HG03280 (cell line): ENCODE results near the gene SLC35A4.
A peak's percentile ranks its signal among the peaks of the same experiment; 100 is the strongest.
"Not testable (repeated sequence)": the region's sequence is repeated elsewhere in the genome, so short reads cannot be mapped to it uniquely, and the experiment has no call there.

Experiments used
- ATAC-seq: cut with Tn5 transposase; IDR thresholded peaks from one replicate; pipeline ENCODE4 v1.9.1; 2021; ENCODE audit warnings: mild to moderate bottlenecking, moderate library complexity; ENCODE audit not compliant: unreplicated experiment

SLC35A4 gene

DNA sequence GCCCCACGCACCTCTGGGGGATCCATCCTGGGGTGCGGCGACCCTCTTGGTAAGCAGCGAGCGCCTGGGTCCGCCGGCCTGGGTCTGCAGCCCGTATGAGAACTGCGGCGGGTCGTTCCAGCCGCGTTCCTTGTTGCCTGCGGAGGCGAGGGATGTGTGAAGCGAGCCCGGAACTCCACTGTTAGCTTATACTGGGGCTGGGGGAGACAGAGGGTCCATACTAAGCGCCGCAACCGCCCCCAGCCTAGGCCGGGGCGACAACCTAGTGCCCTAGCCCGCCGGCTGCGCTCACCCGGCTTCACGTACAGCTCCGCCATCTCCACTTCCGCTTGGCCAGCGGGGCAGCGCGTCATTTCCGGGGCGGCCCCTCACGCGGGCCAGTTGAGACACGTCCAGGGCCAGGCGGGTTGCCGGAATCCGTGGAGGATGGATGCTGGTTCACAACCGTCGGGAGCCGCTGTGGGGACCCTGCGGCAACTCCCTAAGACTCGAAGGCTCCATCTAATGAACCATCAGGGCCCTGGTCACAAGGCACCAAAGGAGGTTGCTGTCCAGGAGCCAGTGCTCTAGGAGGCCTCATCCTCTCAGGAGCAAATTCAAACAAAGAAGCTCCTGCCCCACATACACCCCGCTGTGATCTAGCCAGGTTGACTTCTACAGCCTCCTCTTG lies 7.4 kb upstream of the SLC35A4 start, which contains the start of gene SRA1:
Gene SRA1 (minus strand): TSS at position 338 of the 670 bp plus-strand sequence. CDS start 21 bp downstream, at position 317.
- ATAC-seq = peak; percentile 95

DNA sequence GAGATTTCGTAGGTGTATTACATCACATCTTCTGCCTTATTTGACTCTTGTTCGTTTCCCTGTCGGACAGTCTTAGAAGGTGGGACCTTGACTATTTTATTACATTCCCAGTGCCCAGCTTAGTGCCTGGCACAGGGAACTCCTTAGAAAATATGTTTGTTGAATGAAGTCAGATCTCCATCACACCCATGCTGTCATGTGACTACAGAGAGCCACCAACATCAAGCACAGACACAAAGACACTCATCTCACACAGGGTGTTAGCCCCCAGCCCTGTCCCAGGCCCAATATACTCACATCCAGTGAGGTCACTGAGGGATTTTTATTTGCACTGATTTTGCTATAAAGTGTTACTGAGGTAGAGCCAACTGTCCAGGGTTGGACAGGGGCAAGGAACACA lies 6.7 kb upstream of the SLC35A4 start:
- ATAC-seq = no peak

DNA sequence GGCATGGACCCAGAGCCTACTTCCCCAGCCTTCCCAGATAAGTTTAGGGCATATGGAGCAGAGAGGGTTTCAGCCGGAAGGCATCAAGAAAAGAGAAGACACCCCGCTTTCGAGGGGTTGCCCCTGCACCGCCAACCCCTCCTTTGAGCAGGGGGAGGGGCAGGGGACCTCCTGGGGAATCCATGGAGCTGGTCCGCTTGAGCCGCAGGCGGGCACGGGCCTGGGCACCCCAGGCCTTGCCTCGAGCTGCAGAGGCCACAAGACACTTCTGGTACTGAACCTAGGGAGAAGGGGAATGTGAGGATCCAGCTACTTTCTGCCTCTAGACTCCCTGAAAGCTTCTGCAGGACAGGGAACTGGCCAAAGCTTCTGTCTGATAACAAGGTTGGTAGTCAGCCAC lies 6.1 kb upstream of the SLC35A4 start:
- no peak for ATAC-seq

DNA sequence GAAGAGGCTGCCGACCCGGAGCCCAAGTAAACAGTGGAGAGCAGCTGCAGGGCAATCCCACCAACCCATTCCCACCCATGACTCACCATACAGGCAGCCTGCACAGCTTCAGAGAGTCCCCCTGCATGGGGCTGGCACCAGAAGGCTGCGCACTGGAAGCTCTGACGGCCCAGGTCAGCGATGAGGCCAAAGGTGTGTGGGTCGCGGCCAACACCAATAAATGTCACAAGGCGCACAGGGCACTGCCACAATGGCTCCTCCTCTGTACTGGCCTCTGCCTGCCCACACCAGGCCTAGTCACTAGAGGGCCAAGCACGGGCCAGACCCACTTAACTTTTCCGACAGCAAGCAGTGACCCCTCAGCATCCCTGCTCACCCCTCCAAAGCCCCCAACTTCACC lies 4.4 kb upstream of the SLC35A4 start:
- ATAC-seq = no peak

DNA sequence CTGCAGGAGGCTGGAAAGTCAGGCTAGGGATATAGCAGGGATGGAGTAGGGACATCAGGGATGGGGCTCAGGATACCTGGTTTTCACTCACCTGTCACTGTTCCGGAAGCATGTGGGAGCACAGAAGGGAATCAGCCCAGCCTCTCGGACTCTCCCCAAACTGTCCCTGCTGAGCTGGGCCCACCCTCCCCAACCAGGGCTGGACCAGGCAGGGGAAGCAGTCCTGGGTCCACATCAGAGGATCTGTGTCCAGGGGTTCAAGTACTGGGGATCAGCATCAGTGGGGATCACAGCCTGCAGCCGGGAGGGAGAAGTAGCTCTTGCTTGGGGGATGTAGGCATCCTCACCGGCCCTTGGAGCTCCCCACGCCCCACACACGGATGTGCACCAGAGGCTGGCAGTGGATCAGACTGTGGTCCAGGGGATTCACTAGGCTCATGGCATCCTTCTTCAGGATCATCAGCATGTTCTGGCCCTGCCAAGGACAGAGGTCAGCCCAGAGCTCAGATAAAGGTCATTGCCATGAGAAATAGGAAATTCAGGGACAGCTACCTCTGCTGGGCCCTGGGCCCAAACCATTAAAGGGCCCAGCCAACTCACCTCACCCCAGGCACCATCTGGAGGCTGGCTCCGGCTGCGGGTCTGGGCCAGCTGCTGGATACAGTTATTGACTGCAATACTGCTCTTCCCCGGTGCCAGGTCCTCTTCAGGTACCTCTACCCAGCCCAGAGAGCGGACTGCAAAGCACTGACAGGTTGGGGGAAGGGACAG lies 2.7 kb upstream of the SLC35A4 start:
- no peak for ATAC-seq

DNA sequence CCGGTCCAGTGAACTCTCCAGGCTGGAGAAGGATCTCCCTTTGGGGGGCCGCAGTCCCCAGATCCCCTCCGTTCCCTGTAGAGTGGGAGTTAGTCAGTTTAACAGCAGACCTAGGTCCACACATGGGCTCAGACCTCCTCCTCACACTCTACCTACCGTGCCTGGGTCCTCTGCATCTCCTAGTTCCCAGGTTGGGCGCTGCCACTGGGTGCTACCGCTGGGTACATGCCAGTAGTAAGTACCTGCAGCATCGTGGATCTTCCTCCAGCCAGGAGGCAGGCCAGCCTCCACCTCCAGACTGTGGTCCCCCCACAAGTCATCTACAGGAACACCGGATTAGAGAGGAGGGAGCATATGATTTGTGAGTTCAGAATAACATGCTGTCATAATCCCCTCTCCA lies 1.0 kb upstream of the SLC35A4 start:
- ATAC-seq = no peak

DNA sequence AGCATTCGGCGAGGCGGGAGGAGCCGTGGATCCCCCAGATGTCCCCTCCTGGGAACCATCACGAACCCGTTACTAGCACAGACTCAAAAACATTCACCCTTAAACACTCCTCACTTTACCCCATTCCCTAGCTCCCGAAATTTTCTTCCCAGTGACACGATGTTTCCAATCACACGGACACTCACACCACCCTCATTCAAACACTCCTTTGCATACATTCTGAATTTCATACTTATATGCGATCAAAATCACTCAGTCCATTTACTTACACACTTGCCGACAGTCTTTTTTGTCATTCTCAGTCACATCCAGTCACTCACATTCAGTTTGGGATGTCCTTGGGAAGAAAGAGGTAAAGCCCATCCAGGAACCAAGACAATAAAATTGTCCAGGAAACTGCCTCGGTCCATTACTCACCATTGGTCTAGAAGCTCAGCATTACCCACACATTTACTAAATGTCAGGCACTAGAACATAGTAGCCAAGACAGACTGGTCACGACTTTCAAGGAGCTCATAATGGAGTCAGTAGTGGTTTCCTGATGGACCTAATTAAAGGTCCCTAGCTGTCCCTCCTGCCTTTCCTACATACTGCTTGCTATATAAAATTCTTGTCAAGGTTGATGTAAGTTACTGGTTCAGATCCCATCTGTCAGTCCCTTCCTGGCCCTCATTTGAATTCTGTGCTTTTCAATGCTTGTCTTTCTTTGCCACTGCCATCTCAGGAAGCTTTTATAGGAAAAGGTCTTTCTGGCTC lies 574 bp downstream of the SLC35A4 start:
- ATAC-seq = no peak

DNA sequence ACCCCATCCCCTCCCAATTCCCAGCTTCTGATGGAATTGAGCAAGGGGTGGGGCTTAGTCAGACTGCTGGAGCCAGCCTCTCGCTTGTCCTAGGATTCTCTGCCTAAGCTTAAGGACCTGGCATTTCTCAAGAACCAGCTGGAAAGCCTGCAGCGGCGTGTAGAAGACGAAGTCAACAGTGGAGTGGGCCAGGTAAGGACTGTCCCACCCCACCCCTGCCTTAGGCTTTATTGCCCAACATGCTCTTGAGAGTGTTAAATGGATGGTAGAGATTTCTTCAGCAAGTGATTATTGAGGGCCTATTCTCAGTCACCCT lies 1.1 kb downstream of the SLC35A4 start:
- no peak for ATAC-seq

DNA sequence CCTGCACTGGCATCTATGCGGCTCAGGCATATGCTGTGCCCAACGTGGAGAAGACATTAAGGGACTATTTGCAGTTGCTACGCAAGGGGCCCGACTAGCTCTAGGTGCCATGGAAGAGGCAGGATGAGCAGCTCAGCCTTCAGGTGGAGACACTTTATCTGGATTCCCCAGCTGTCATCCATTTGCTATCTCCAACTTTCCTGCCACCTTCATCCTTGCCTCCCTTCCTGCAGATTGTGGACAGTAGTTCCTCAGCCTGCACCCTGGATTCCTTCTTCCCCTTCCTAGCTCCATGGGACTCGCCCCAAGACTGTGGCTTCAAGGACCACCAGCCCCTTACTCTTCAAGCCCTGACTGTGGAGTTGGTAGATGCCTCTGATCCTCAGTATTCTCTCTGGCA lies 2.0 kb downstream of the SLC35A4 start:
- ATAC-seq = no peak

DNA sequence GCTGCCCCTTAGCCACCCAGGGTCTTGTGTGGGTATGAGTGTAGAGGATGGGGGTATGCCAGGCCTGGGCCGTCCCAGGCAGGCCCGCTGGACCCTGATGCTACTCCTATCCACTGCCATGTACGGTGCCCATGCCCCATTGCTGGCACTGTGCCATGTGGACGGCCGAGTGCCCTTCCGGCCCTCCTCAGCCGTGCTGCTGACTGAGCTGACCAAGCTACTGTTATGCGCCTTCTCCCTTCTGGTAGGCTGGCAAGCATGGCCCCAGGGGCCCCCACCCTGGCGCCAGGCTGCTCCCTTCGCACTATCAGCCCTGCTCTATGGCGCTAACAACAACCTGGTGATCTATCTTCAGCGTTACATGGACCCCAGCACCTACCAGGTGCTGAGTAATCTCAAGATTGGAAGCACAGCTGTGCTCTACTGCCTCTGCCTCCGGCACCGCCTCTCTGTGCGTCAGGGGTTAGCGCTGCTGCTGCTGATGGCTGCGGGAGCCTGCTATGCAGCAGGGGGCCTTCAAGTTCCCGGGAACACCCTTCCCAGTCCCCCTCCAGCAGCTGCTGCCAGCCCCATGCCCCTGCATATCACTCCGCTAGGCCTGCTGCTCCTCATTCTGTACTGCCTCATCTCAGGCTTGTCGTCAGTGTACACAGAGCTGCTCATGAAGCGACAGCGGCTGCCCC lies 2.6 kb downstream of the SLC35A4 start:
- no peak for ATAC-seq

DNA sequence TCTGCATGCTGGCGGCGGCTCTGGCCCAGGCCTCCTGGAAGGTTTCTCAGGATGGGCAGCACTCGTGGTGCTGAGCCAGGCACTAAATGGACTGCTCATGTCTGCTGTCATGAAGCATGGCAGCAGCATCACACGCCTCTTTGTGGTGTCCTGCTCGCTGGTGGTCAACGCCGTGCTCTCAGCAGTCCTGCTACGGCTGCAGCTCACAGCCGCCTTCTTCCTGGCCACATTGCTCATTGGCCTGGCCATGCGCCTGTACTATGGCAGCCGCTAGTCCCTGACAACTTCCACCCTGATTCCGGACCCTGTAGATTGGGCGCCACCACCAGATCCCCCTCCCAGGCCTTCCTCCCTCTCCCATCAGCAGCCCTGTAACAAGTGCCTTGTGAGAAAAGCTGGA lies 3.2 kb downstream of the SLC35A4 start:
- no peak for ATAC-seq

DNA sequence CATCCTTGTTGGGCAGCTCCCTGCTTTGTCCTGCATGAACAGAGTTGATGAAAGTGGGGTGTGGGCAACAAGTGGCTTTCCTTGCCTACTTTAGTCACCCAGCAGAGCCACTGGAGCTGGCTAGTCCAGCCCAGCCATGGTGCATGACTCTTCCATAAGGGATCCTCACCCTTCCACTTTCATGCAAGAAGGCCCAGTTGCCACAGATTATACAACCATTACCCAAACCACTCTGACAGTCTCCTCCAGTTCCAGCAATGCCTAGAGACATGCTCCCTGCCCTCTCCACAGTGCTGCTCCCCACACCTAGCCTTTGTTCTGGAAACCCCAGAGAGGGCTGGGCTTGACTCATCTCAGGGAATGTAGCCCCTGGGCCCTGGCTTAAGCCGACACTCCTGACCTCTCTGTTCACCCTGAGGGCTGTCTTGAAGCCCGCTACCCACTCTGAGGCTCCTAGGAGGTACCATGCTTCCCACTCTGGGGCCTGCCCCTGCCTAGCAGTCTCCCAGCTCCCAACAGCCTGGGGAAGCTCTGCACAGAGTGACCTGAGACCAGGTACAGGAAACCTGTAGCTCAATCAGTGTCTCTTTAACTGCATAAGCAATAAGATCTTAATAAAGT lies 3.9 kb downstream of the SLC35A4 start:
- ATAC-seq = no peak

DNA sequence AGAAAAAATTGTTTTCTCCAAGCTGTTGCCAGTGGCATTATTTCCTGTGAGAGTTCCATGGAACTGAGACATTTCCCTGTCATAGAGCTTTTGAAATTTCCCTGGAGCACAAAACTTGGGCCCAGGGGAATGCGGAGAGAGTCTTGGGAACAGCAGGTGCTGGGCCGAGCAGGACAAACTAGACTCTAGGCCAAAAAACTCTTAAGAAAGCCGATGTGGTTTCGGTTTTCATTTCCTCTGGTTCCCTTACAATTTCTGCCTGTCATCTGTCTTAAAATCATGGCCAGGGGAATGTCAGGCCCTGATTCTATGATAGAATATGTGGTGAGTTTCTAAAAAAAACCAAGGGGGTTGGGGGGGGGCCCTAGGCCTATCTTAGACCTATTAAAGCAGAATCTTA lies 4.6 kb downstream of the SLC35A4 start:
- no peak for ATAC-seq

DNA sequence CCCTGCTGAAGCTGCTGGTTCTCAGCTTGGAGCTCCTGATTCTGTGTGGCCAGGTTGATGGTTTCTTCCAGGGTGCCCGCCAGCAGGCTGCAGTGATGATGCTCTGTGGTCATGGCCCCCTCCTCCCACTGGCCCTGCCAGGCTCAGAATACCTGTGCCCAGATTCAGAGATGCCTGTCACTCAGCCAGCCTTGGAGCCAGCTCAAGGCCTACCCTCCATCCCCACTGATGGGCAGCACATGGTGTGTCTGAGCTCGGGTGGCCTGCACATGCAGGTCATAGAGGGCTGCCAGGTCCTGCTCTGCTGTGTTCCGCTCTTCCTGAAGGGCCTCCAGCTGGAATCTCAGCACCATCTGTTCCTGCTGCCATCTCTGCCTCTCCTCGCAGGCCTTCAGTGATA lies 5.4 kb downstream of the SLC35A4 start:
- ATAC-seq = no peak

DNA sequence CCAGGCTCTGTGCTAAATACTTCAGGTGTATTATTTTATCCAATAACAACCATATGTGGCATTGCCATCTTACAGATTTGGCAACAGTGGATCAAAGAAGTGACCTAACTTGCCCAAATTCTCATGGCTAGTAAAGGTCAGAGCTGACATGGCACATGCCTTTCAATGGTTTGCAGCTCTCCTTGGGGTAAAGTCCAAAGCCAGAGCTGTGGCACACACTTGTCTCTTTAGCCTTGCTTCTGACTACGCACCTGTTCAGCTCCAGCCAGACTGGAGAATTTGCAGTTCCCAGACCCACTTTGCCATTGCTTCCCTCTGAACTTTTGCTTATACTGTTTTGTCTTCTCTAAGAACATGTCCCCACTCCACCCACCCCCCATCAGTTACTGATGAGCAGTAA lies 5.9 kb downstream of the SLC35A4 start:
- ATAC-seq = no peak

DNA sequence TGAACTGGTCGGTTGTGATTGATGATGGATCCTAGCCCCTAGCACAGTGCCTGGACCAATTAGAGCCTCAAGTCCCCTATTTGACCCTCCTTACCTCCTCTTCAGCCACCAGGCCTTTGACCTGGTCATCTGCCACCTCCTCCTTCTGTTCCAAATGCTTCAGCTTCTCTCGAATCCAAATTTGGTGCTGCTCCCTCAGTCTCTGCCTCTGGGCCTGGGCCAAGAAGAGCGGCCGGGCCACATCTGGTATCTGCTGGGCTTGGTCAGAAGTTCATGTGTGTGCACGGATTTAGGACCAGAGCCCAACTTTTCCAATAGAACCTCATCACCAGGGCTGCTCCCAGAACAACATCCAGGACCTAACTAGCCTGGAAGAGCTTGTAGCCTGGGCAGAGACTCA lies 6.5 kb downstream of the SLC35A4 start:
- ATAC-seq = no peak

DNA sequence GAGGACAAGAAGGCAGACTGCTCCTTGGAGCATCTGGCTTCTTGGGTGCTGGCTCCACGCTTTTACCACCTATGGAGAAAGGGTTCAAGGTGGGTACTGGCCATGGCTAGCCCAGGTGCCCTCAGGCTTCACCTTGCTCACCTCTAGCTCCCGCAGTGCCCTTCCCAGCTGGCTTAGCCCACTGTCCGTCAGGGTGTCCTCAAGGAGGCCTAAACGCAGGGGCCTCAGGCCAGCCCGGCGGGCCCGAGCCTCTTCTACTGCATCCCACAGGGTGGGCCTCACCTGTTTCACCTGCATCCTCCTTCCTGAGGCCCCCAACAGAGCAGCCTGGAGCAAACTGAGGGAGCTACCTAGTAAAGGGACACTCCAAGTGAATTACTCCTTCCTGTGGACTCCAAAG lies 9.1 kb downstream of the SLC35A4 start:
- no peak for ATAC-seq

DNA sequence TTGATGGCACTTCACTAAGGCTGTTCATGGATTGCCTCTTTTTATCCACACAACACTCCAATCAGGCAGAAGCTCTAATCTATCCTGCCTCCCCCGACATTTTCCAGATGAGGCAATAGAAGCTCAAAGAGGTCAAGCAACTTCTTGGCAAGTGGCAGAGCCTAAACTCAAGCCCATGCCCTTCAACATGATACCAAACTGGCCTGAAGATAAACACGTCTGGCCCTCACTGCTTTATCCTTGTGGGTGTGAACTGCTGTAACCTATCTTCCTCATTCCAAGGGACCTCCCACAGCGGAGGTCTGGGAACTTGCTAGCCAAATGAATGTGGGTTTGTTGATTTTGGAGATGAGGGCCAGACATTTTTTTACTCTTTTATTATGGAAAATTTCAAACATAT lies 9.5 kb downstream of the SLC35A4 start:
- ATAC-seq = no peak

DNA sequence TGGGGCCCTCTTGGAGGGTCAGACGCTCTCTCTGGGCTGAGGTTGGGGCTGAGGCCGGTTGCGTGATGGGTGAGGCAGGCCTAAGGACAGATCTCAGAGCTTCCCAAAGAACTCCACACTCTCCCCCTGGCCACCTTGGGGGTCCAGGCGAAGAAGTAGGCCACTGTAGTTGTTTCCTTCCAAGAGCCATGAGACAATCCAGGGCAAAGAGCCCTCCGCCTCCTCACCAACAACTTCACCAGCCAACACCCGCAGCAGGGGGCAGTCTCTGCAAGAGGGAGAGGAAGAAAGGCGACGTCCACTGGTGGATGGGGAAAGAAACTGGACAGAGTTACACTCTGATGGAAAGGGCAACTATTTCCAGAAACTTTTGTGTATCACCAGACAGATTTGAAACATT lies 10.7 kb downstream of the SLC35A4 start:
- ATAC-seq = no peak

DNA sequence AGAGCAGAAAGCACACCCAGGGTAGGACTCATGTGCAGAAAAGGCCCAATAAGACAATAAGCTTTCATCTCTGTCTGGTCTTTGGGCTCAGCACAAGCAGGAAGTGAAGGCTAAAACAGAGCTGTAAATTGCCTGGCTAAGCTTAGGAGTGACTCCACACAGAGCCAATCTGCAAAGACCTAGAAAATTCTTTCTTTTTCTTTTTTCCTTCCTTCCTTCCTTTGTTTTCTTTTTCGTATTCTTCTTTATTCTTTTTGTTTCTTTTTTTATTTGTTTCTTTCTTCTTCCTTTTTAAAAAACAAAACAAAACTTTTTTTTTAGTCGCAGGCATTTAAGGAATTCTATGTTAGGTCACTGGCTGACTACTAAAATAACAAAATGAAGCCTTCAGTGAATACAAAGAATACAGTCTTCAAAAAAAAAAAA lies 12.2 kb downstream of the SLC35A4 start:
- ATAC-seq = no peak

DNA sequence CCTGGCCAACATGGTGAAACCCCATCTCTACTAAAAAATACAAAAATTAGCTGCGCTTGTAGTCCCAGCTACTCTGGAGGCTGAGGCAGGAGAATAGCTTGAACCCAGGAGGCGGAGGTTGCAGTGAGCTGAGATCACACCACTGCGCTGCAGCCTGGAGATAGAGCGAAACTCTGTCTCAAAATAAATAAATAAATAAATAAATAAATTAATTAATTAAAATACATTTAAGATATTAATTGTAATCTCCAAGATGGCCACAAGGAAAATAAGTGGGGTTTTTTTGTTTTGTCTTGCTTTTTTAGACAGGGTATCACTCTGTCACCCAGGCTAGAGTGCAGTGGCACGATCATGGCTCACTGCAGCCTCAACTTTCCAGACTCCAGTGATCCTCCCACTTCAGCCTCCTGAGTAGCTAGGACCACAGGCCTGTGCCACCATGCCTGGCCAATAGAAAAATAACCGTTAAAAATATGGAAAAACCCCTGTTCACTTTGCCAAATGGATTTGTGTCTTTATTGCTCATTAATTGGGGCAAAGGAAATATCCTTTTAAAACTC lies 14.6 kb downstream of the SLC35A4 start:
- not testable (repeated sequence) for ATAC-seq
